LNCAP (cell line): ENCODE results near the gene EEPD1.

Experiments
- CTCF ChIP-seq: fragments of 450-650 bp; IDR thresholded peaks from 2 replicates; pipeline ENCODE4 v1.5.1; 2017; ENCODE audit warnings: mild to moderate bottlenecking

EEPD1 gene

GRCh38 chr7:36312915-36313334 is 159.9 kb downstream of the EEPD1 start:
- TF ChIP-seq CTCF = no peak

GRCh38 chr7:36313607-36314006 is 160.6 kb downstream of the EEPD1 start:
- TF ChIP-seq CTCF = no peak

DNA sequence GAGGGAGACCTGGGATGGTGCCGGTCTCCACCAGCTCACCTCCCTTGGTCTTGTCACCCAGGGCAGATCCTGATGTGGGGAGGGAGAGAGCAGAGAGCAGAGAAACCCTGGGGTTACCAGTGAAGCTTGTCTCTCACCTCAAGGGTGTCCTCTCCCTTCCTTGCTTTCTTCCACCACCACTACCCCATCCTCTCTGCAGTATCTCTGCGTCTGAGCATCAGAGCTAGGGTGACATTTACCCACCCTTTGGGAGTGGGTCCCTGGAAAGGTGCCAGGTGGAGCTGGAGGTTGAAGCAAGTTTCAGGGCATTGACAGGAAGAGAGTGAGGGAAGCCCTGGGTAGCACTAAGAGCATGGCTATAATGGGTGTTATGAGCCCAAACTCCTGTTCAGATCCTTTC is 161.4 kb downstream of the EEPD1 start:
- no peak for TF ChIP-seq CTCF

- TF ChIP-seq CTCF = no peak
Measured at GRCh38 chr7:36315309-36315944, 162.4 kb downstream of the EEPD1 start.

DNA sequence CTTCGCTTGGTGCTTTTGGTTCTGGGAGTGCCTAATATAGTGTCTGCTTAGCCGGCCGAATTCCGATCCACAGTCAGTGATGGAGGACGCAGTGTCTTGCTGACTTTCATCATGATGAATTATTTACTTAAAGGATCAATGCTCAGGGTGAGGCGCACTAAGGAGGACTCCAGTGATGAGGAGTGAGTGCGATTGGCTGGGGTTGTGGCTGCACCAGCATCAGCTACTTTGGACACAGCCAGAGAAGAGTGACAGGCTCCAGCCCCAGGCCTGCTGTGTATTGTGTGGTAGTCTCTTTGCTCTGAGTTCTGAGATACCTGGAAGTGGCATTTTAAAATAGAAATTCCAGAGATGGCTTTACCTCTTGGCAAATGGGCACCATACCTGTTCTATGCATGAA is 163.3 kb downstream of the EEPD1 start:
- TF ChIP-seq CTCF = no peak

DNA sequence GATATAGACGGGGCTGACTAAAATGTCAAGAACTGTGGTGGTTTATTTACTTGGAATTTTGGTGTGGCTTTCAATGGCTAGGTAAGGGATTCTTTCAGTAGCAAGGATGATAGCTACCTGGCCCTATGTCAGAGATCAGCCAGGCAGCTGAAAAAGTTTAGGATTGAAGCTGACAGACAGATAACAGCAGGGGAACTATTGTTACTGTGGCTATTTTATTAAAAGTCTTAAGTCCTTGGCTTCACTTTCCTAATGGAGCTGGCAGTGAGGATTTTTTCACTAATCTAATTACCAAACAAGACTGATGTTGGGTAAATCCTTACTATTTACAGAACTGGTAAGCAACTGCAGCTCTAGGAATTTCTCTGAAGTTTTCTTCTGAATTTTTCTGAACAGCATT is 164.2 kb downstream of the EEPD1 start:
- TF ChIP-seq CTCF = no peak

- TF ChIP-seq CTCF = no peak
Measured at GRCh38 chr7:36318116-36318515, 165.1 kb downstream of the EEPD1 start.

GRCh38 chr7:36336390-36336789 is 183.3 kb downstream of the EEPD1 start:
- TF ChIP-seq CTCF = no peak
